ENCODE results near the gene VPREB3. TPM values are rescaled to one million over a fixed set of nuclear protein-coding genes. Genes with fewer than 3 reads are reported as not detected.
A peak's percentile ranks its signal among the peaks of the same experiment; 100 is the strongest.

VPREB3 gene
- total RNA-seq, 1 donor from 2014 or later, result not detected

- no peak for DNase-seq (ENCODE audit: low spot score)
- peaks cover 48% of the 10 kb centered on the region for H3K4me1 Mint-ChIP-seq (ENCODE audit: low read depth)
- H3K4me3 Mint-ChIP-seq, result peak overlapping the region; percentile 70
- H3K9me3 Mint-ChIP-seq, result no peaks in the 10 kb centered on the region
- H3K27ac Mint-ChIP-seq, result no peak overlapping the region
- peaks cover 21% of the 10 kb centered on the region for H3K36me3 Mint-ChIP-seq (ENCODE audit: low read depth)
- intact Hi-C loops (cut with micrococcal nuclease), result loop anchor here (5.0 kb wide), 1 partner anchor 37 kb away; the partner anchor contains the start of genes VPREB3 and ZNF70
- H3K27me3 Mint-ChIP-seq (ENCODE audit: insufficient read depth), result peaks cover 2% of the 10 kb centered on the region
Observed at GRCh38 chr22:23789121-23789520, 34.9 kb upstream of the VPREB3 start.

GRCh38 chr22:23787910-23788309 lies 33.7 kb upstream of the VPREB3 start:
- H3K27ac Mint-ChIP-seq, result peak overlapping the region; percentile 77
- intact Hi-C loops (cut with micrococcal nuclease), result loop anchor here (1.0 to 5.0 kb wide), 8 partner anchors 16 to 125 kb away; partner anchors contain the start of genes CHCHD10, DERL3, MIF and MMP11
- H3K9me3 Mint-ChIP-seq, result no peaks in the 10 kb centered on the region
- no peak for DNase-seq (ENCODE audit: low spot score)
- H3K27me3 Mint-ChIP-seq (ENCODE audit: insufficient read depth), result peaks cover 2% of the 10 kb centered on the region
- peaks cover 44% of the 10 kb centered on the region for H3K4me1 Mint-ChIP-seq (ENCODE audit: low read depth)
- peaks cover 15% of the 10 kb centered on the region for H3K36me3 Mint-ChIP-seq (ENCODE audit: low read depth)
- H3K4me3 Mint-ChIP-seq, result peak overlapping the region; percentile 92

GRCh38 chr22:23787600-23787896 lies 33.3 kb upstream of the VPREB3 start:
- Mint-ChIP-seq H3K27me3 (ENCODE audit: insufficient read depth) (peaks cover 2% of the 10 kb centered on the region), H3K9me3 (no peaks in the 10 kb centered on the region), H3K4me1 (ENCODE audit: low read depth) (peaks cover 40% of the 10 kb centered on the region), H3K27ac (peak overlapping the region; percentile 77), H3K4me3 (peak overlapping the region; percentile 92), H3K36me3 (ENCODE audit: low read depth) (peaks cover 15% of the 10 kb centered on the region)
- intact Hi-C loops (cut with micrococcal nuclease), result loop anchor here (1.0 to 5.0 kb wide), 8 partner anchors 15 to 126 kb away; partner anchors contain the start of genes CHCHD10, DERL3, MIF and MMP11
- no peak for DNase-seq (ENCODE audit: low spot score)

- H3K27me3 Mint-ChIP-seq (ENCODE audit: insufficient read depth), result peaks cover 2% of the 10 kb centered on the region
- intact Hi-C loops (cut with micrococcal nuclease), result loop anchor here (1.0 to 5.0 kb wide), 8 partner anchors 15 to 126 kb away; partner anchors contain the start of genes CHCHD10, DERL3, MIF and MMP11
- H3K9me3 Mint-ChIP-seq, result no peaks in the 10 kb centered on the region
- DNase-seq (ENCODE audit: low spot score), result peak; percentile 84
- H3K4me3 Mint-ChIP-seq, result peak within 1 kb of the TSS; percentile 92
- H3K36me3 Mint-ChIP-seq (ENCODE audit: low read depth), result peaks cover 9% of the 10 kb centered on the region
- H3K27ac Mint-ChIP-seq, result peak within 1 kb of the TSS; percentile 92
- H3K4me1 Mint-ChIP-seq (ENCODE audit: low read depth), result peaks cover 34% of the 10 kb centered on the region
Observed at GRCh38 chr22:23786752-23787599, 32.8 kb upstream of the VPREB3 start, which contains the start of gene SMARCB1. Gene SMARCB1, plus strand, starts transcription at chr22:23786966. Its CDS starts 204 bp downstream, at chr22:23787170.

GRCh38 chr22:23786261-23786710 lies 32.1 kb upstream of the VPREB3 start:
- Mint-ChIP-seq H3K36me3 (ENCODE audit: low read depth) (peaks cover 9% of the 10 kb centered on the region), H3K4me3 (peak overlapping the region; percentile 92), H3K4me1 (ENCODE audit: low read depth) (peaks cover 34% of the 10 kb centered on the region), H3K9me3 (no peaks in the 10 kb centered on the region), H3K27ac (peak overlapping the region; percentile 92), H3K27me3 (ENCODE audit: insufficient read depth) (peaks cover 2% of the 10 kb centered on the region)
- no peak for DNase-seq (ENCODE audit: low spot score)
- intact Hi-C loops (cut with micrococcal nuclease), result loop anchor here (2.0 to 5.0 kb wide), 2 partner anchors 34 to 71 kb away; partner anchors contain the start of genes SLC2A11, VPREB3 and ZNF70

GRCh38 chr22:23784215-23784732 lies 30.0 kb upstream of the VPREB3 start:
- Mint-ChIP-seq H3K36me3 (ENCODE audit: low read depth) (peaks cover 2% of the 10 kb centered on the region), H3K9me3 (no peaks in the 10 kb centered on the region), H3K4me1 (ENCODE audit: low read depth) (peaks cover 27% of the 10 kb centered on the region), H3K27ac (no peak overlapping the region), H3K4me3 (no peak overlapping the region), H3K27me3 (ENCODE audit: insufficient read depth) (peaks cover 2% of the 10 kb centered on the region)
- intact Hi-C loops (cut with micrococcal nuclease), result no loop called here
- no peak for DNase-seq (ENCODE audit: low spot score)

GRCh38 chr22:23783265-23784150 lies 29.3 kb upstream of the VPREB3 start:
- Mint-ChIP-seq H3K36me3 (ENCODE audit: low read depth) (no peaks in the 10 kb centered on the region), H3K4me3 (no peak overlapping the region), H3K4me1 (ENCODE audit: low read depth) (peaks cover 25% of the 10 kb centered on the region), H3K27me3 (ENCODE audit: insufficient read depth) (peaks cover 2% of the 10 kb centered on the region), H3K9me3 (no peaks in the 10 kb centered on the region), H3K27ac (no peak overlapping the region)
- no peak for DNase-seq (ENCODE audit: low spot score)
- intact Hi-C loops (cut with micrococcal nuclease), result no loop called here

GRCh38 chr22:23782703-23783102 lies 28.5 kb upstream of the VPREB3 start:
- no peak overlapping the region for H3K4me3 Mint-ChIP-seq
- peaks cover 2% of the 10 kb centered on the region for H3K27me3 Mint-ChIP-seq (ENCODE audit: insufficient read depth)
- H3K9me3 Mint-ChIP-seq, result no peaks in the 10 kb centered on the region
- H3K27ac Mint-ChIP-seq, result no peak overlapping the region
- DNase-seq (ENCODE audit: low spot score), result no peak
- intact Hi-C loops (cut with micrococcal nuclease), result no loop called here
- peaks cover 17% of the 10 kb centered on the region for H3K4me1 Mint-ChIP-seq (ENCODE audit: low read depth)
- no peaks in the 10 kb centered on the region for H3K36me3 Mint-ChIP-seq (ENCODE audit: low read depth)

GRCh38 chr22:23782252-23782651 lies 28.0 kb upstream of the VPREB3 start:
- no peak for DNase-seq (ENCODE audit: low spot score)
- peaks cover 13% of the 10 kb centered on the region for H3K4me1 Mint-ChIP-seq (ENCODE audit: low read depth)
- H3K27ac Mint-ChIP-seq, result no peak overlapping the region
- H3K36me3 Mint-ChIP-seq (ENCODE audit: low read depth), result no peaks in the 10 kb centered on the region
- H3K9me3 Mint-ChIP-seq, result no peaks in the 10 kb centered on the region
- no peak overlapping the region for H3K4me3 Mint-ChIP-seq
- peaks cover 2% of the 10 kb centered on the region for H3K27me3 Mint-ChIP-seq (ENCODE audit: insufficient read depth)
- intact Hi-C loops (cut with micrococcal nuclease), result no loop called here

- no peaks in the 10 kb centered on the region for H3K36me3 Mint-ChIP-seq (ENCODE audit: low read depth)
- H3K4me3 Mint-ChIP-seq, result no peak overlapping the region
- DNase-seq (ENCODE audit: low spot score), result no peak
- peaks cover 2% of the 10 kb centered on the region for H3K27me3 Mint-ChIP-seq (ENCODE audit: insufficient read depth)
- no peak overlapping the region for H3K27ac Mint-ChIP-seq
- H3K4me1 Mint-ChIP-seq (ENCODE audit: low read depth), result peaks cover 12% of the 10 kb centered on the region
- H3K9me3 Mint-ChIP-seq, result no peaks in the 10 kb centered on the region
- intact Hi-C loops (cut with micrococcal nuclease), result no loop called here
Observed at GRCh38 chr22:23781511-23782183, 27.4 kb upstream of the VPREB3 start.

- H3K27me3 Mint-ChIP-seq (ENCODE audit: insufficient read depth), result peaks cover 5% of the 10 kb centered on the region
- H3K36me3 Mint-ChIP-seq (ENCODE audit: low read depth), result no peaks in the 10 kb centered on the region
- H3K4me1 Mint-ChIP-seq (ENCODE audit: low read depth), result peaks cover 6% of the 10 kb centered on the region
- DNase-seq (ENCODE audit: low spot score), result no peak
- intact Hi-C loops (cut with micrococcal nuclease), result no loop called here
- H3K9me3 Mint-ChIP-seq, result no peaks in the 10 kb centered on the region
- H3K4me3 Mint-ChIP-seq, result no peak overlapping the region
- no peak overlapping the region for H3K27ac Mint-ChIP-seq
Observed at GRCh38 chr22:23781065-23781464, 26.8 kb upstream of the VPREB3 start.

- Mint-ChIP-seq H3K9me3 (no peaks in the 10 kb centered on the region), H3K27ac (no peak overlapping the region), H3K4me3 (no peak overlapping the region), H3K36me3 (ENCODE audit: low read depth) (no peaks in the 10 kb centered on the region), H3K27me3 (ENCODE audit: insufficient read depth) (peaks cover 7% of the 10 kb centered on the region), H3K4me1 (ENCODE audit: low read depth) (peaks cover 6% of the 10 kb centered on the region)
- DNase-seq (ENCODE audit: low spot score), result no peak
- intact Hi-C loops (cut with micrococcal nuclease), result no loop called here
Observed at GRCh38 chr22:23780146-23780748, 26.0 kb upstream of the VPREB3 start.
